ENCODE measurements around the gene LATS2.
"Not testable (repeated sequence)": the region's sequence is repeated elsewhere in the genome, so short reads cannot be mapped to it uniquely, and the experiment has no call there.

LATS2 gene

DNA sequence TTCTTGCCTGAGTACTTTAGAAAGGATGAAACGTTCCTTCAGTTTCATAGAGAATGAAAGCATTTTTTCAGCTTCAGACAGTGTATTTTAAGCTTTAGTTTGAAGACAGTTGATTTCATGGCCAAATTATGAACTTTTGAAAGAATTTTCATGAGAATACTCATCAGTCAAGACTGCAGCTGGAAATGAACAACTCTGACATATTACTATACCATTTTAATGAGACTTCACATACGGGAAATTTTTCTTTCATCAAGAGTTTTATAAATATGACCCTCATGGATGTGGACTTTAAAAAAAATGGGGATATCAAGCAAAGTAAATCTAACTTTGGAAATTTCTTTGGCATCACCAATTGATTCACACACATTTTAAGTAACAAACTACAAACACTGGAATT, 6.4 kb downstream of the LATS2 start:
- no peak for TF ChIP-seq POLR2A (IDR thresholded peaks at IDR 0.05; ENCODE audit: extremely low read depth, insufficient read length)
- TF ChIP-seq, protein P1, sequence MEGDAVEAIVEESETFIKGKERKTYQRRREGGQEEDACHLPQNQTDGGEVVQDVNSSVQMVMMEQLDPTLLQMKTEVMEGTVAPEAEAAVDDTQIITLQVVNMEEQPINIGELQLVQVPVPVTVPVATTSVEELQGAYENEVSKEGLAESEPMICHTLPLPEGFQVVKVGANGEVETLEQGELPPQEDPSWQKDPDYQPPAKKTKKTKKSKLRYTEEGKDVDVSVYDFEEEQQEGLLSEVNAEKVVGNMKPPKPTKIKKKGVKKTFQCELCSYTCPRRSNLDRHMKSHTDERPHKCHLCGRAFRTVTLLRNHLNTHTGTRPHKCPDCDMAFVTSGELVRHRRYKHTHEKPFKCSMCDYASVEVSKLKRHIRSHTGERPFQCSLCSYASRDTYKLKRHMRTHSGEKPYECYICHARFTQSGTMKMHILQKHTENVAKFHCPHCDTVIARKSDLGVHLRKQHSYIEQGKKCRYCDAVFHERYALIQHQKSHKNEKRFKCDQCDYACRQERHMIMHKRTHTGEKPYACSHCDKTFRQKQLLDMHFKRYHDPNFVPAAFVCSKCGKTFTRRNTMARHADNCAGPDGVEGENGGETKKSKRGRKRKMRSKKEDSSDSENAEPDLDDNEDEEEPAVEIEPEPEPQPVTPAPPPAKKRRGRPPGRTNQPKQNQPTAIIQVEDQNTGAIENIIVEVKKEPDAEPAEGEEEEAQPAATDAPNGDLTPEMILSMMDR (IDR thresholded peaks at IDR 0.05; ENCODE audit: low read depth, low read length): no peak
- TF ChIP-seq, protein P2, sequence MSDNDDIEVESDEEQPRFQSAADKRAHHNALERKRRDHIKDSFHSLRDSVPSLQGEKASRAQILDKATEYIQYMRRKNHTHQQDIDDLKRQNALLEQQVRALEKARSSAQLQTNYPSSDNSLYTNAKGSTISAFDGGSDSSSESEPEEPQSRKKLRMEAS (IDR thresholded peaks at IDR 0.05; ENCODE audit: low read depth, low read length): no peak
- no peak for TF ChIP-seq MYC (IDR thresholded peaks at IDR 0.05; ENCODE audit: low read depth, low read length)
- H3K4me3 ChIP-seq (ENCODE audit: low read depth, low read length): no peak overlapping the region
- DNase-seq (ENCODE audit: low read depth): no peak

DNA sequence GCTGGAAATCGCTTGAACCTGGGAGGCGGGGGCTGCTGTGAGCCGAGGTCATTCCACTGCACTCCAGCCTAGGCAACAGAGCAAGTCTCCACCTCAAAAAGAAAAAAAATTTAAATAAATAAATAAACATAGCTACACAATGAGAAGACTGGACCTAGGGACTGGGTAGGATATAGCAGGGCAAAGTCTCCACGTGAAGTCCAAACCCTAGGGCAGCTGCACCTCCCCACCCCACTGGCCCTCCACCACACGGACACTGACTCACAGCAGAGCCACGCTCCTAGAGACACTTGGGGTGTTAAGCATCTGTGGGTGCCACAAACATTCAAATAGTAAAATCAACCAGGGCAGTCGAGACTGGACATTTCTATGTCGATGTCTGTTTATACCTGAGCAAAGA, 7.1 kb downstream of the LATS2 start:
- DNase-seq (ENCODE audit: low read depth): no peak
- TF ChIP-seq POLR2A (IDR thresholded peaks at IDR 0.05; ENCODE audit: extremely low read depth, insufficient read length) (no peak), MYC (IDR thresholded peaks at IDR 0.05; ENCODE audit: low read depth, low read length) (no peak)
- TF ChIP-seq, protein P1 (IDR thresholded peaks at IDR 0.05; ENCODE audit: low read depth, low read length): no peak
- TF ChIP-seq, protein P2 (IDR thresholded peaks at IDR 0.05; ENCODE audit: low read depth, low read length): no peak
- H3K4me3 ChIP-seq (ENCODE audit: low read depth, low read length): no peak overlapping the region

DNA sequence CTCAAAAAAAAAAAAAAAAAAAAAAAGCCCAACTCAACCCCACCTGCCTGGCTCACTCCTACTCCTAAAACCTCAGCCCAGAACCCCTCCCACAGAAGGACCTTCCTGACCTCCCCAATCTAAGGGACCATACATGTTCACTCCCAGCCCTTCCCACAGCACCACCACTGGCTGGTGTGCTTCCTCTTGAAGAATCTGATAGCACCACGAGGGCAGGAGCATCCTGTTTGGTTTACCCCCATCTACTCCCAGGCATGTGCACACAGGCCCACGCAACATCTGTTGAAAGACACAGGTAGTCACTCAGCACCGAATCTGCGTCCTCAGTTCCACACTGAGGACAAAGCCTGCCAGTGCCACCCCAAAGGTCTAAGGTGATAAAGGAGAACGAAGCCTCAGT, 8.2 kb downstream of the LATS2 start:
- peak; percentile 55 for DNase-seq (ENCODE audit: low read depth)
- H3K4me3 ChIP-seq (ENCODE audit: low read depth, low read length): no peak overlapping the region
- TF ChIP-seq, protein P1 (IDR thresholded peaks at IDR 0.05; ENCODE audit: low read depth, low read length): no peak
- TF ChIP-seq, protein P2 (IDR thresholded peaks at IDR 0.05; ENCODE audit: low read depth, low read length): 0 out of 2 replicates have a peak, but pooled peaks have one; percentile 37
- TF ChIP-seq POLR2A (IDR thresholded peaks at IDR 0.05; ENCODE audit: extremely low read depth, insufficient read length): no peak

DNA sequence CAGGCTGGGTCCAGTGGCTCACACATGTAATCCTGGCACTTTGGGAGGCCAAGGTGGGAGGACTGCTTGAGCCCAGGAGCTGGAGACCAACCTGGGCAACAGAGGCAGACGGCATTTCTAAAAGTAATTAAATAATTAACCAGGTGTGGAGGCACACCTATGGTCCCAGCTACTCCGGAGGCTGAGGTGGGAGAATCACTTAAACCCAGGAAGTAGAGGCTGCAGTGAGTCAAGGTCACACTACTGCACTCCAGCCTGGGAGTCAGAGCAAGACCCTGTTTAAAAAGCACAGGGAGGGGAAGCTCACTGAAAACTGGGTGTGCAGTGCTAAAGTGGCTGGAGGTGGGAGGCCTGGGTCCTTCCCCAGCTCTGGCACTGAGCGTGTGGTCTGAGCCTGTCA, 9.7 kb downstream of the LATS2 start:
- TF ChIP-seq, protein P2 (IDR thresholded peaks at IDR 0.05; ENCODE audit: low read depth, low read length): no peak
- TF ChIP-seq POLR2A (IDR thresholded peaks at IDR 0.05; ENCODE audit: extremely low read depth, insufficient read length) (no peak), MYC (IDR thresholded peaks at IDR 0.05; ENCODE audit: low read depth, low read length) (no peak)
- TF ChIP-seq, protein P1 (IDR thresholded peaks at IDR 0.05; ENCODE audit: low read depth, low read length): no peak
- no peak for DNase-seq (ENCODE audit: low read depth)
- no peak overlapping the region for H3K4me3 ChIP-seq (ENCODE audit: low read depth, low read length)

DNA sequence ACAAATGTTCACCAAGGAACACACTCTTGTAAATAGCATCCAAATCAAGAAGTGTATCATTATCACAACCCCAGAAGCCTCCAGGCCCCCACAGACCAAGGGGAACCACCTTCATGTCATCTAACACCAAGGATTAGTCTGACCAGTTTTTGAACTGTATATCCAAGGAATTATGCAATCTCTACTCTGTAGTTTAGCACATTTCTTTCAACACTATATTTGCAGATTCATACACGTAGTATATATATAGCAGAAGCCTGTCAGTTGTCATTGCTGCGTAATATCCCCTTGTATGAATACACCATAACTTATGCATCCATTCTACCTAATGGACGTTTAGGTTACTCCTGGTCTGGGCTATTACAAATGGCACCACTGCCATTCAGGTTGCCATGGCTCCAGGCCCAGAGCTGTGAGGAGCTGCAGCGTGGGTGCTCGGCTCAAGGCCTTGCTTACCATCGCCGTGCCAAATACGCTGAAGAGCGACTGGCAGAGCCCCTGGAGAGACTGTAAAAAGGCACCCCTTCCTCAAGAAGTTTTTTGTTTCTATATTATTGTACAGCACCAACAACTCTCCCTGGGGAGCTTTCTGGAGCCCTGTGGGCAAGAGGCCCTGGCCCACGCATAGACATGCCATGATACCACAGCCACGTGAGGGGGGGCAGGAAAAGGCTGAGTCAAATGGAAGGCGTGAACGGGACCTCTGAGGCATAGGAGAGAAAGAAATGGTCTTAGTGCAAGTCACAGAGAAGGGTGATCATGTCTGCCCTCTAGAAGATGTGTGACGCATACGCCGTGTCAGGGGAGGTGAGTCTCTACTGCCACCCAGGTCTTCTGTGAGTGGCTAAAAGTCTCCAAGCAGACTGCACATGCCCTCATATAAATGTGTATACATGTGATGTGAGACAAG, 10.8 kb downstream of the LATS2 start:
- TF ChIP-seq POLR2A (IDR thresholded peaks at IDR 0.05; ENCODE audit: extremely low read depth, insufficient read length): no peak
- TF ChIP-seq, protein P1 (IDR thresholded peaks at IDR 0.05; ENCODE audit: low read depth, low read length): no peak
- TF ChIP-seq, protein P2 (IDR thresholded peaks at IDR 0.05; ENCODE audit: low read depth, low read length): no peak
- no peak for TF ChIP-seq MYC (IDR thresholded peaks at IDR 0.05; ENCODE audit: low read depth, low read length)
- peak; percentile 49 for DNase-seq (ENCODE audit: low read depth)
- no peak overlapping the region for H3K4me3 ChIP-seq (ENCODE audit: low read depth, low read length)

DNA sequence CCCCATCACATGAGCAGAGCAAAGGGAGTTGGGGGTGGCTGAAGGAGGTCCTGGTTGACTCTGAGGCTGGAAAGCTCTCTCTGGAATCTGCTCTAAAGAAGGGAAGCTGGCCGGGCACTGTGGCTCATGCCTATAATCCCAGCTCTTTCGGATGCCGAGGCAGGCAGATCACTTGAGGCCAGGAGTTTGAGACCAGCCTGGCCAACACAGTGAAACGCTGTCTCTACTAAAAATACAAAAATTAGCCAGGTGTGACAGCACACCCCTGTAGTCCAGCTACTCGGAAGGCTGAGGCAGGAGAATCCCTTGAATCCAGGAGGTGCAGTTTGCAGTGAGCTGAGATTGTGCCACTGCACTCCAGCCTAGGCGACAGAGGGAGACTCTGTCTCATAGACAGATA, 11.7 kb downstream of the LATS2 start:
- DNase-seq (ENCODE audit: low read depth); H3K4me3 ChIP-seq (ENCODE audit: low read depth, low read length): not testable (repeated sequence)
